ENCODE measurements around the gene ALPL. TPM values are rescaled to one million over a fixed set of nuclear protein-coding genes. Genes with fewer than 3 reads are reported as not detected.

ALPL gene
- total and polyA plus RNA-seq, 4 experiments from 2014 or later: not detected

DNA sequence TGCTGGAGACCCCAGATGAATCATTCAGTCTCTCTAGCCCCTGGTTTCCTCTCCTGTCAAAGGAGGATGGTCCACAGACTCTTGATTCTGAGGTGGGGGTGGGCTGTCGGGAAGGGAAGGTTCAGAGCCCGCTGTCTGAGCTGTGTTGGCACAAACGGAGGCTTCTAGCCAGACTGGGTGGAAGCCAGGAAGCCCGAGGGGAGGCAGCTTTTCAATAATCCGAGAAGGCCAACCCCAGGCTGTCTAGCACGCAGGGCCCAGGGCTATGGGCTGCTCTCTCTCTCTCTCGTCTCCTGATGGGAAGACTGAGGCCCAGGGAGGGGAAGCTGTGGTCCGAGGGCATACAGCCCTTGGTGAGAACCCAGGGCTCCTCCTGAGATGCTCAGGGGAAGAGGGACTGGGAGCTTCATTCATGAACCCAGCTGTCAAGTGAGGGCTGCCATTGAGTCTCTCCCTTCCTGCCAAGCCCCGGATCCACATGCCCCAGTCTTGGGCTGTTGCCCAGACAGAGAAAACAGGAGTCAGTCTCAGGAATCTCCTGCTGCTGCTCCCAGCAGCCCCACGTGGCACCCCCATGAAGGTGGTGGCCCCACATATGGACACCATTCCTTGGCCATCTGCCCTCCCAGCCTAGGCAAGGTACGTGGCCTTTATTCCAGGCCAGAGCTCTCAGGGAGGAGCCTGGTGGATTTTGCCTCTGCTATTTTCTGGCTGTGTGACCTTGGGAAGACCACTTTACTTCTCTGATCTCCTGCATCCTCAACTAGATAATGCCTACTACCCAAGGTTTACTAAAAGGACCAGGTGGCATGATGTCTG, 115.6 kb downstream of the ALPL start:
- Histone ChIP-seq H3K27ac (ENCODE audit: low read depth, low read length) (no peak overlapping the region), H3K4me3 (ENCODE audit: low read length in 2 of 2) (no peak overlapping the region), H3K36me3 (ENCODE audit: insufficient read depth, low read length) (no peaks in the 10 kb centered on the region), H3K4me1 (ENCODE audit: insufficient read depth, low read length) (no peaks in the 10 kb centered on the region), H3K9me3 (ENCODE audit: control insufficient read depth in 1 of 2, low read length in 2 of 2) (no peaks in the 10 kb centered on the region), H3K27me3 (ENCODE audit: insufficient read depth, low read length) (no peaks in the 10 kb centered on the region)
- CTCF ChIA-PET (ENCODE audit: partially characterized antibody): no interaction called here
- intact Hi-C loops (cut with micrococcal nuclease): no loop called here
- Mint-ChIP-seq H3K36me3 (no peaks in the 10 kb centered on the region), H3K4me1 (peaks cover 5 to 16% (median 10%) of the 10 kb centered on the region in 4 donors), H3K4me3 (no peak overlapping the region), H3K27me3 (peaks cover 11 to 16% of the 10 kb centered on the region in 2 donors), H3K9me3 (no peaks in the 10 kb centered on the region), H3K27ac (no peak overlapping the region)
- POLR2A ChIA-PET (ENCODE audit: partially characterized antibody): interaction anchor here (0.6 kb wide), 1 partner anchor 599 kb away, joined by 3 read pairs; no protein-coding TSS in a partner anchor
- no peak for DNase-seq

- ChIA-PET CTCF (ENCODE audit: partially characterized antibody) (no interaction called here), POLR2A (ENCODE audit: partially characterized antibody) (interaction anchor here (0.6 kb wide), 2 partner anchors 175 to 598 kb away, joined by 3 read pairs; no protein-coding TSS in a partner anchor)
- H3K36me3 Mint-ChIP-seq: no peaks in the 10 kb centered on the region
- intact Hi-C loops (cut with micrococcal nuclease): no loop called here
- H3K27ac ChIP-seq (ENCODE audit: low read depth, low read length): no peak overlapping the region
- DNase-seq: no peak
- no peaks in the 10 kb centered on the region for H3K9me3 ChIP-seq (ENCODE audit: control insufficient read depth in 1 of 2, low read length in 2 of 2)
- peaks cover 5 to 16% (median 10%) of the 10 kb centered on the region in 4 donors for H3K4me1 Mint-ChIP-seq
- H3K4me3 Mint-ChIP-seq: no peak overlapping the region
- H3K27me3 ChIP-seq (ENCODE audit: insufficient read depth, low read length): no peaks in the 10 kb centered on the region
- no peak overlapping the region for H3K27ac Mint-ChIP-seq
- no peaks in the 10 kb centered on the region for H3K9me3 Mint-ChIP-seq
- H3K4me3 ChIP-seq (ENCODE audit: low read length in 2 of 2): no peak overlapping the region
- H3K27me3 Mint-ChIP-seq: peaks cover 13 to 18% of the 10 kb centered on the region in 2 donors
- no peaks in the 10 kb centered on the region for H3K4me1 ChIP-seq (ENCODE audit: insufficient read depth, low read length)
- no peaks in the 10 kb centered on the region for H3K36me3 ChIP-seq (ENCODE audit: insufficient read depth, low read length)
Measured at GRCh38 chr1:21625390-21626190, 116.4 kb downstream of the ALPL start.

DNA sequence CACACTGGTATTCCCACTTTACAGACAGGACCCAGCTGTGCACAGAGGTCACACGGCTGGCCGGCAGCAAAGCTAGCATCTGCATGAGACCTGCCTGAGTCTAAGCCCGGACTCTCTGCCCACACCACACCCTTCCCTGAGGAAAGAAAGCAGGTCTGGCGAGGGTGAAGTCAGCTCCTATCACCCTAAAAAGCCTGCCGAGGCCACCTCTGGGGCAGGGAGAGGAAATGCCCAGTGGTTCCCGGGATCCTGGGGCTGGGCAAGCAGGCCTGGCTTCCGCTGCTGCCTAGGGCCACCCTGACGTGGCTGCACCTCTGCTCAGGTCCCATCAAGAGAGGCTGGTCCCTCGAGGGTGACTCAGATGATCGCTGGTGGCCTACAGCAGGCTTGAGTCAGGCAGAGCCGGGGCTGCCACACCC, 117.7 kb downstream of the ALPL start:
- H3K36me3 ChIP-seq (ENCODE audit: insufficient read depth, low read length): no peaks in the 10 kb centered on the region
- H3K9me3 Mint-ChIP-seq: no peaks in the 10 kb centered on the region
- no peak overlapping the region for H3K27ac Mint-ChIP-seq
- no peak overlapping the region for H3K27ac ChIP-seq (ENCODE audit: low read depth, low read length)
- H3K9me3 ChIP-seq (ENCODE audit: control insufficient read depth in 1 of 2, low read length in 2 of 2): no peaks in the 10 kb centered on the region
- H3K27me3 ChIP-seq (ENCODE audit: insufficient read depth, low read length): no peaks in the 10 kb centered on the region
- H3K36me3 Mint-ChIP-seq: no peaks in the 10 kb centered on the region
- H3K4me3 Mint-ChIP-seq: no peak overlapping the region
- CTCF ChIA-PET (ENCODE audit: partially characterized antibody): no interaction called here
- no peaks in the 10 kb centered on the region for H3K4me1 ChIP-seq (ENCODE audit: insufficient read depth, low read length)
- intact Hi-C loops (cut with micrococcal nuclease): no loop called here
- POLR2A ChIA-PET (ENCODE audit: partially characterized antibody): no interaction called here
- no peak for DNase-seq
- peaks cover 2 to 5% (median 3%) of the 10 kb centered on the region in 4 donors for H3K4me1 Mint-ChIP-seq
- H3K27me3 Mint-ChIP-seq: peaks cover 9 to 16% of the 10 kb centered on the region in 2 donors
- H3K4me3 ChIP-seq (ENCODE audit: low read length in 2 of 2): no peak overlapping the region

Other genes with a start within 250 kb of the ALPL start
- gene ECE1, start 219.0 kb upstream of the ALPL start, total RNA-seq: 100 to 1,000 TPM in 1 of 2 experiments, 10 to 100 TPM in 1; 86.0 to 104 TPM
- 10 to 100 TPM; 10.0 to 65.2 TPM for gene ECE1, start 219.0 kb upstream of the ALPL start, polyA plus RNA-seq
- 10 to 100 TPM; 14.3 TPM for gene NBPF3, start 69.3 kb upstream of the ALPL start, total RNA-seq
- gene NBPF3, start 69.3 kb upstream of the ALPL start, polyA plus RNA-seq: 1 to 10 TPM; 4.2 to 6.3 TPM
- gene RAP1GAP, start 159.9 kb downstream of the ALPL start, total RNA-seq: under 1 TPM; 0.23 to 0.72 TPM
- gene RAP1GAP, start 159.9 kb downstream of the ALPL start, polyA plus RNA-seq: not detected